T follicular helper cell (primary cell): ENCODE results near the gene ERC1.
"Not testable (repeated sequence)": the region's sequence is repeated elsewhere in the genome, so short reads cannot be mapped to it uniquely, and the experiment has no call there.

Source experiments
- DNase-seq: peaks from one replicate; pipeline ENCODE4 v3.0.0-alpha.2; 2020; ENCODE audit warnings: low read depth

Gene ERC1

GRCh38 chr12:1220127-1221092 is 229.4 kb downstream of the ERC1 start:
- DNase-seq, result no peak

GRCh38 chr12:1222858-1223639 is 232.0 kb downstream of the ERC1 start:
- no peak for DNase-seq

GRCh38 chr12:1226951-1227350 is 235.9 kb downstream of the ERC1 start:
- DNase-seq, result no peak

GRCh38 chr12:1234073-1234472 is 243.1 kb downstream of the ERC1 start:
- DNase-seq, result no peak

- no peak for DNase-seq
Measured at GRCh38 chr12:1246637-1247036, 255.6 kb downstream of the ERC1 start.

- no peak for DNase-seq
Measured at GRCh38 chr12:1250641-1251040, 259.6 kb downstream of the ERC1 start.

GRCh38 chr12:1252758-1253157 is 261.7 kb downstream of the ERC1 start:
- DNase-seq, result no peak

- not testable (repeated sequence) for DNase-seq
Measured at GRCh38 chr12:1255125-1255524, 264.1 kb downstream of the ERC1 start.

GRCh38 chr12:1255854-1256253 is 264.8 kb downstream of the ERC1 start:
- not testable (repeated sequence) for DNase-seq

- DNase-seq, result no peak
Measured at GRCh38 chr12:1256285-1256684, 265.3 kb downstream of the ERC1 start.

- no peak for DNase-seq
Measured at GRCh38 chr12:1256991-1257390, 266.0 kb downstream of the ERC1 start.

GRCh38 chr12:1262011-1262410 is 271.0 kb downstream of the ERC1 start:
- DNase-seq, result no peak

GRCh38 chr12:1267243-1267642 is 276.2 kb downstream of the ERC1 start:
- DNase-seq, result no peak

GRCh38 chr12:1272142-1272541 is 281.1 kb downstream of the ERC1 start:
- DNase-seq, result no peak

- no peak for DNase-seq
Measured at GRCh38 chr12:1273051-1273450, 282.0 kb downstream of the ERC1 start.

- DNase-seq, result peak; percentile 20
Measured at GRCh38 chr12:1277905-1278304, 286.9 kb downstream of the ERC1 start.

- no peak for DNase-seq
Measured at GRCh38 chr12:1279050-1279449, 288.0 kb downstream of the ERC1 start.

- no peak for DNase-seq
Measured at GRCh38 chr12:1280059-1280458, 289.0 kb downstream of the ERC1 start.

- DNase-seq, result no peak
Measured at GRCh38 chr12:1281683-1282366, 290.8 kb downstream of the ERC1 start.

GRCh38 chr12:1282670-1283315 is 291.8 kb downstream of the ERC1 start:
- no peak for DNase-seq

- DNase-seq, result no peak
Measured at GRCh38 chr12:1283316-1283715, 292.3 kb downstream of the ERC1 start.

- no peak for DNase-seq
Measured at GRCh38 chr12:1284611-1285010, 293.6 kb downstream of the ERC1 start.
